ENCODE results near the gene MCHR1. TPM values are rescaled to one million over a fixed set of nuclear protein-coding genes. Genes with fewer than 3 reads are reported as not detected.

Gene MCHR1
- total RNA-seq, result 0.26 TPM
- 0.95 TPM for polyA plus RNA-seq

DNA sequence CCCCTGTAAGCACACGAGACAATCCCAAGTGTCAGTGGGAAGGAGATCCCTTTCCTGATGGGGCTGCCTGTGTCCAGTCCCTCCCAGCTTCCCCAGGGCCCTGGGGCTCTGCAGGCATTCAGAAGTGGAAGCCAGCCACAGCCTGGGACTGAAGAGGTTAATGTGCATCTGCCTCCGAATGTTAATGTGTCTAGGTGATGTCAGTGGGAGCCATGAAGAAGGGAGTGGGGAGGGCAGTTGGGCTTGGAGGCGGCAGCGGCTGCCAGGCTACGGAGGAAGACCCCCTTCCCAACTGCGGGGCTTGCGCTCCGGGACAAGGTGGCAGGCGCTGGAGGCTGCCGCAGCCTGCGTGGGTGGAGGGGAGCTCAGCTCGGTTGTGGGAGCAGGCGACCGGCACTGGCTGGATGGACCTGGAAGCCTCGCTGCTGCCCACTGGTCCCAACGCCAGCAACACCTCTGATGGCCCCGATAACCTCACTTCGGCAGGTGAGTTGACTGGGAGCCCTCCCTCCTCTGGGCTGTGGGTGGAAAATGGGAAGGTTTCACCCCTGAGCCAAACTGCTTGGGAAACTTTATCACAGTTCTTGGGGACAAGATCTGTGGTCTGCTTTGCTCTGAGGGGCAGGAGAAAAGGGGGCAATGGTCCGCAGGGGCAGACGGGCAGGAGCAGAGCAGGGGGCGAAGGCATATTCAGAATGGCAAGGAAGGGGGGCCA, at the start of gene MCHR1:
TSS of gene MCHR1 (plus strand) at position 236 of the 715 bp plus-strand sequence. CDS start at position 405, 169 bp downstream.
- Histone ChIP-seq H3K4me1 (ENCODE audit: insufficient read depth) (no peaks in the 10 kb centered on the region), H3K27ac (ENCODE audit: low read depth) (no peak within 1 kb of the TSS), H3K4me3 (ENCODE audit: low read depth, low read length) (no peak within 1 kb of the TSS), H3K36me3 (ENCODE audit: insufficient read depth) (no peaks in the 10 kb centered on the region)
- no peak for DNase-seq (ENCODE audit: extremely low spot score)
- WGBS, result 15% methylated on average over 21 of the region's 21 CpGs

DNA sequence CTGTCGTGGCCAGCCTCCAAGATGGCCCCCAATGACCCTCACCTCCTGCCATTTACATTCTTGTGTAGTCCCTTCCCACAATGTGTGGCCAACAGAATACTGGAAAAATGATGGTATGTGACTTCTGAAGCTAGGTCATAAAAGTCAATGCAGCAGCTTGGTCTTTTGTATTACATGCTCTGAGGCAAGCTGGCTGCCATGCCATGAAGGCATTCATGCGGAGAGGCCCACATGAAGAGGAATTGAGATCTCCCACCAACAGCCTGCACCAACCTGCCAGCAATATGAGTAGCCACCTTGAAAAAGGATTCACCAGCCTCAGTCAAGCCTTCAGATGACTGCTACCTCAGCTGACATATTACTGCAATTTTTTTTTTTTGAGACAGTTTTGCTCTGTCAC, 47.4 kb upstream of the MCHR1 start:
- Histone ChIP-seq H3K4me3 (ENCODE audit: low read depth, low read length) (no peak overlapping the region), H3K4me1 (ENCODE audit: insufficient read depth) (no peaks in the 10 kb centered on the region), H3K36me3 (ENCODE audit: insufficient read depth) (no peaks in the 10 kb centered on the region), H3K27ac (ENCODE audit: low read depth) (no peak overlapping the region)
- 96% methylated on average over 2 of the region's 2 CpGs for WGBS
- no peak for DNase-seq (ENCODE audit: extremely low spot score)

- no peaks in the 10 kb centered on the region for H3K36me3 ChIP-seq (ENCODE audit: insufficient read depth)
- 95% methylated on average over 3 of the region's 3 CpGs for WGBS
- no peak overlapping the region for H3K4me3 ChIP-seq (ENCODE audit: low read depth, low read length)
- H3K27ac ChIP-seq (ENCODE audit: low read depth), result no peak overlapping the region
- DNase-seq (ENCODE audit: extremely low spot score), result no peak
- H3K4me1 ChIP-seq (ENCODE audit: insufficient read depth), result no peaks in the 10 kb centered on the region
Measured at GRCh38 chr22:40633036-40633435, 46.2 kb upstream of the MCHR1 start.

GRCh38 chr22:40634119-40634903, 45.0 kb upstream of the MCHR1 start:
- DNase-seq (ENCODE audit: extremely low spot score), result no peak
- 73% methylated on average over 11 of the region's 11 CpGs for WGBS
- Histone ChIP-seq H3K27ac (ENCODE audit: low read depth) (no peak overlapping the region), H3K36me3 (ENCODE audit: insufficient read depth) (no peaks in the 10 kb centered on the region), H3K4me3 (ENCODE audit: low read depth, low read length) (no peak overlapping the region), H3K4me1 (ENCODE audit: insufficient read depth) (no peaks in the 10 kb centered on the region)

- no peak for DNase-seq (ENCODE audit: extremely low spot score)
- 20% methylated on average over 21 of the region's 21 CpGs for WGBS
- Histone ChIP-seq H3K36me3 (ENCODE audit: insufficient read depth) (no peaks in the 10 kb centered on the region), H3K4me1 (ENCODE audit: insufficient read depth) (no peaks in the 10 kb centered on the region), H3K27ac (ENCODE audit: low read depth) (no peak overlapping the region), H3K4me3 (ENCODE audit: low read depth, low read length) (peak overlapping the region; percentile 90)
Measured at GRCh38 chr22:40635043-40635939, 44.0 kb upstream of the MCHR1 start.

DNA sequence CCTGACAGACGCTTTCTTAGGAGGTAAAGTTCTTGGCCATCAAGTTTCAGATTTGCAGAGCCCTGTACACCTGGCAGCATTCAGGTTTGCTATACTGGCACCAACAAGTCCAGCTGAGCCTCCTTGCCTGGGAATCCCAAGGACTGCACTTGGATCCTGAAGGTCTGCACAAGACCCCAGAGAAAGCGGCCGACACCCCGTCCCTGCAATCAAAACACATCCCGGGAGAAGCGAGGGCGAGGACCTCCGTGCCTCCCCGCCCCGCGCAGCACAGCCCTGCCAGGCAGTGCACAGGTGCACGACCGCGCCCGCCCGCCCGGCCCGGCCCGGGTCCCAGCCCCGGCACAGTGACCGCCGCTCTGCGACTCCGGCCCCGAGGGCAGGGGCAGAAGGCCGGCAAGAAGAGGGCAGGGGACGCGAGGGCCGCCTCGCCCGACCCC, 43.3 kb upstream of the MCHR1 start:
- WGBS, result under 1% methylated on average over 28 of the region's 31 CpGs

DNA sequence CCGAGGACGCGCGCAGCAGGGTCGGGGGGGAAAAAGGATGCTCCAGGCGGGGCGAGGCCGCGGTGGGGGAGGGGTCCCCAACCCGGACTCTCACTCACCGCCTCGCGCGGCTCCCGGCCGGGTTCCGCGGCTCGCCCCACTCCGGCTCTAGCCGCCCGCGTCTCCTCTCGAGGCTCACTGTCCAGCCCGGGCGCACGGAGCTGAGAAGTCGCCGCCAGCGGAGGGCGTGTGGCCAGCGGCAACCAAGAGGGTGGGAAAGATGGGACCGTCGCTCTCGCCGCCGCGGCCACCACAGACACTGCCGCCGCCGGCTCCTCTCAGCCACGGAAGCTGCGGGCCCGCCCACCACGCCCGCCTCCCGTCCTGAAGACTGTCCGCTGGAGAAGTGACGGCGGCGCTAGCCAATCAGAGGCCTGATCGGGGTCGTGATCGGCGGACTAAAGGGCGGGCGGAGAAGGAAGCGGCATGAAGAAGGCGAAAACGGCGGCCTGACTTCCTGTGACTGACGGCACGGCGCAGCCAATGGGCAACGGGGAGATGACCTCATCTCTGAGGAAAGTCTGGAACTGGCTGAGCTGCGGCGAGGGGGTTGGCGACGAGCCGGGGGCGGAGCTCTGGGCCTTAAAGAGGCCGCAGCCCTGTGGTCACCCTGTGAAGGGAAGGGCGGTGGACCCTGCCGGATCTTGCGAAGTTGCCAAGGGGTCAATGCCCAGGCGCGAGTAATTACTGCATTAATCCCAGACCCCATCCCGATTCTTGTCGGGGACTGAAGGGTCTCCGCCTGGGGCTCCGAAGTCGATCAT, 42.7 kb upstream of the MCHR1 start, which contains the start of gene MRTFA:
TSS of gene MRTFA (minus strand) at position 340 of the 803 bp plus-strand sequence.
- H3K36me3 ChIP-seq (ENCODE audit: insufficient read depth), result no peaks in the 10 kb centered on the region
- no peaks in the 10 kb centered on the region for H3K4me1 ChIP-seq (ENCODE audit: insufficient read depth)
- peak; percentile 99 for DNase-seq (ENCODE audit: extremely low spot score)
- H3K4me3 ChIP-seq (ENCODE audit: low read depth, low read length), result peak within 1 kb of the TSS; percentile 90
- peak within 1 kb of the TSS; percentile 87 for H3K27ac ChIP-seq (ENCODE audit: low read depth)
- under 1% methylated on average over 81 of the region's 82 CpGs for WGBS

More for the DNA sequence above, 43.3 kb upstream of the MCHR1 start:
- H3K36me3 ChIP-seq (ENCODE audit: insufficient read depth), result no peaks in the 10 kb centered on the region
- peak overlapping the region; percentile 90 for H3K4me3 ChIP-seq (ENCODE audit: low read depth, low read length)
- no peaks in the 10 kb centered on the region for H3K4me1 ChIP-seq (ENCODE audit: insufficient read depth)
- no peak for DNase-seq (ENCODE audit: extremely low spot score)
- peak overlapping the region; percentile 82 for H3K27ac ChIP-seq (ENCODE audit: low read depth)

- Histone ChIP-seq H3K4me1 (ENCODE audit: insufficient read depth) (no peaks in the 10 kb centered on the region), H3K4me3 (ENCODE audit: low read depth, low read length) (peak overlapping the region; percentile 53), H3K36me3 (ENCODE audit: insufficient read depth) (no peaks in the 10 kb centered on the region), H3K27ac (ENCODE audit: low read depth) (peak overlapping the region; percentile 87)
- DNase-seq (ENCODE audit: extremely low spot score), result no peak
- WGBS, result 23% methylated on average over 46 of the region's 46 CpGs
Measured at GRCh38 chr22:40637183-40638150, 41.8 kb upstream of the MCHR1 start.

- Histone ChIP-seq H3K4me1 (ENCODE audit: insufficient read depth) (no peaks in the 10 kb centered on the region), H3K27ac (ENCODE audit: low read depth) (no peak overlapping the region), H3K4me3 (ENCODE audit: low read depth, low read length) (no peak overlapping the region), H3K36me3 (ENCODE audit: insufficient read depth) (no peaks in the 10 kb centered on the region)
- WGBS, result 97% methylated on average over 17 of the region's 17 CpGs
- no peak for DNase-seq (ENCODE audit: extremely low spot score)
Measured at GRCh38 chr22:40638261-40638660, 41.0 kb upstream of the MCHR1 start.

DNA sequence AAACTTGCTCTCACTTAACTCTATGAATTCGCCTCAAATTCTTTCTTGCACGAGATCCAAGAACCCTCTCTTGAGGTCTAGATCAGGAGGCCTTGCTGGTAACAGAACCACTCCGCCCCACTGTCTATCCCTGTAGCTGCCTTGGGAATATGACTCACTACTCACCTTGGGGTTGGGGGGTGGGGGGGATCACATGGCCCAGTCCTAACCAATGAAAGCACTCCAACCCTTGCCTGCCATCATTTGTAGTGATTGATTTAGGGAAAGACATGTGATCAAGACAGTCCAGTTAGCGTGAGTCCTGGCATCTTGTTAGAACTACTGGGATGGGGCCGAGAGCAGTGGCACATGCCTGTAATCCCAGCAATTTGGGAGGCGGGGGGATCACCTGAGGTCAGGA, 38.0 kb upstream of the MCHR1 start:
- 93% methylated on average over 6 of the region's 6 CpGs for WGBS
- DNase-seq (ENCODE audit: extremely low spot score), result no peak
- H3K36me3 ChIP-seq (ENCODE audit: insufficient read depth), result no peaks in the 10 kb centered on the region

DNA sequence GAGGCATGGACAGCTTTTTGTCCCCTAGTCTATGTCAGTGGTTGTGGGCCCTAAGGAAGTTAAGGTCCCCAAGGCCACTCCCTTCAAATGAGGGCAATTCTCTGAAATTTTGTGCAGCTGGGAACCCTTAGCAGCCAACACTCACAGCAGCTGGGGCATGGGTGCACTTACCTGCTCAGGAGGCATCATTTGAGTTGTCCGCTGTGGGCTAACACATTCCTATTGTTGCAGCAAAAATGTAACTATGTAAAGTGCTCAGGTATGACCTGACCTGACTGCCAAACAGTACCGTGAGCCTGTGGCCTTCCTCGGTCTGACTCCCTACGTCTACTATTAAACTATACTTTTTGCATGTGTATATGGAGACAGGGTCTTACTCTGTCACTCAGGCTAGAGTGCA, 37.0 kb upstream of the MCHR1 start:
- Histone ChIP-seq H3K27ac (ENCODE audit: low read depth) (no peak overlapping the region), H3K4me3 (ENCODE audit: low read depth, low read length) (no peak overlapping the region), H3K36me3 (ENCODE audit: insufficient read depth) (no peaks in the 10 kb centered on the region), H3K4me1 (ENCODE audit: insufficient read depth) (peaks cover 1% of the 10 kb centered on the region)
- WGBS, result 93% methylated on average over 4 of the region's 4 CpGs
- DNase-seq (ENCODE audit: extremely low spot score), result no peak

More for the DNA sequence above, 38.0 kb upstream of the MCHR1 start:
- H3K4me3 ChIP-seq (ENCODE audit: low read depth, low read length), result no peak overlapping the region
- no peak overlapping the region for H3K27ac ChIP-seq (ENCODE audit: low read depth)
- H3K4me1 ChIP-seq (ENCODE audit: insufficient read depth), result peaks cover 1% of the 10 kb centered on the region

Measured in urinary bladder (tissue), 4 donors.